ENCODE results near the gene UEVLD.

The UEVLD gene

DNA sequence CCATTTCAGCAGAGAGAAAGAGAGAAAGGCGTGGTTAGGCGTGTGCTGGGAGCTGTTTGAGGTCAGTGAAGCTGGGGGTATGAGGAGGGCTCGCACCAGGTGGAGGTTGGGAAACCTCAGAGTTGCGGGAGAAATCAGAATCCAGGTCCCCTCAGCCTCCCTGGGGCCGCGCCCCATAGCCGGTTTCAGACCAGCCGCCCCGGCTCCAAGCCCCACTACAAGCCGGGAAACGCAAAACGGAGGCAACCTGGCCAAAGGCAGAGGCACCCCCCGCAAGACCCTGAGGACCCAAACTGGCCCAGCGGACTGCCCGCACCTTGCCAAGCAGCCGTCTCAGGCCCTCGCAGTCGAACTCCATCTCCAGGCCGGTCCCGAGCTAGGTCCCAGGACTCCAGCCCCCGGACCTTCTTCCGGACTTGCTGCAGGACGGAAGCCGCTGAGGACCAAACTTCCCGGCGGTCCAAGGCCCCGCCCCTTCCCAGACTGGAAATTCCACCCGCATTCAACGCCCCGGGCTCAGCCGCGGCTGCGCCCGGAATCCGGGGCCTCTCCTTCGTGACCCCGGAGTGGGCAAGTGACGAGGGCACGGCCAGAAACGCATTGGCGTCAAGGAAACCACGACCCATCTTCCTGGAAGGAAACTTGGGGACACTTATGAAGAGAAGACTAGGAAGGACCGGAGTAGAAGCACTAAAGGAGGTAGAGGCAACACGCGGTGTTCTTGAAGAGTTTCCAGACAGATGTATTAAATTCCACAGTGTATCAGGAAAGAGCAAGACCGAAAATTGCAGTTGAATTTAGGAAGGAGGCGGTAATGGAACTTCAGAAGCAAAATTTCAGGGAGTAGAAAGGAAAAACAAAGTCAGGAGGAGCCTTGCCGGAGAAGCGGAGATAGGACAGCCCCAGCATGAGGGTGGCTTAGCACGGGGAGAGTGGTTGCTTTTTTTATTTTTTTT is at the start of gene UEVLD:
TSS of gene UEVLD (minus strand) at position 438 of the 956 bp plus-strand sequence. CDS start at position 358, 80 bp downstream.
- Histone ChIP-seq H3K79me2 (ENCODE audit: insufficient read depth, low read length) (no peaks in the 10 kb centered on the region), H3K27ac (ENCODE audit: low read depth, low read length, poor library complexity, severe bottlenecking) (no peak within 1 kb of the TSS), H3K9me2 (ENCODE audit: low read depth, low read length) (no peaks in the 10 kb centered on the region)

DNA sequence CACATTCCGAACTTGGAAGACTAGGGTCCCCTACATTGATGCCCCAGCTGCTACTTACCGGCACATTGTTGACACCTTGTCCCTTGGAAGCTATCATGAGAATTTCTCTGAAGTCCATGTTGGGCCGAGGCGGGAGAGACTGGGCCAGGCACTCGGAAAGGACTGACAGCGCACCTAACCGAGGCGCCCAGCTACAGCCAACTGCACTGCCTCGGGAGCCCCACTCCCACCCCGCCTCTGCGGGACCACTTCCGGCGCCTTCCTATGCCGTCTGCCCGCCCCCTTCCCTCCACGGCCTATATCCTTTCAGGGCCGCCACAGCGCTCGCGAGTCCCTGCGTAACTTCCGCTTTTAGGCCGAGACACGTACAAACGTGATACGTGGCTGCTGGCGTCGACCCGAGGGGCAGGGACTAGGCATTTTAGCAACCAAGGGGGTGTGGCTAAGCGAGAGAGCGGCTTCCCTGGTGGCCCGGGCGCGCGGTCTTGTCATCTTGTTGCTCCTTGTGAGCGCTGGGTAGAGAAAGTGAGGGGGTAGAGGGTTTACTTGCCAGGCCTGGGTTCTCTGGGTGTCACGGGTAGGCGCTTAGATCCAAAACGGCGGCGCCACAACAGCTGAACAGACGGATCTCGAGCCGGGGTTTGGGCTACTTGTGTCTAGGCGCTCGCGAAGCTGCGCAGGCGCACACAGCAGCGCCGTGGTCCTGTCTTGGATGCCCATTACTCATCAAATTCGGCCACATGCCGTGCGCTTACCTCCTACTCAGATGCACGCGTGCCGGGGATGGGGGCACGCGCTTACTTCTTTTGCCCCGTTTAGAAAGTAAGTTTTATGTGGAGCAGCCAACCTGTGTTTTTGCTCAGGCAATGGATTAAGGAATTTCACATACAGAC is 45.9 kb upstream of the UEVLD start, which contains the start of gene SPTY2D1:
TSS of gene SPTY2D1 (minus strand) at position 203 of the 893 bp plus-strand sequence. CDS start at position 118, 85 bp downstream.
- H3K9ac ChIP-seq (ENCODE audit: low read length): peak within 1 kb of the TSS; percentile 72
- H3K79me2 ChIP-seq (ENCODE audit: insufficient read depth, low read length): peaks cover 28% of the 10 kb centered on the region
- no peak for TF ChIP-seq EZH2 (IDR thresholded peaks at IDR 0.05; ENCODE audit: borderline replicate concordance, low read length)
- TF ChIP-seq, protein P1, sequence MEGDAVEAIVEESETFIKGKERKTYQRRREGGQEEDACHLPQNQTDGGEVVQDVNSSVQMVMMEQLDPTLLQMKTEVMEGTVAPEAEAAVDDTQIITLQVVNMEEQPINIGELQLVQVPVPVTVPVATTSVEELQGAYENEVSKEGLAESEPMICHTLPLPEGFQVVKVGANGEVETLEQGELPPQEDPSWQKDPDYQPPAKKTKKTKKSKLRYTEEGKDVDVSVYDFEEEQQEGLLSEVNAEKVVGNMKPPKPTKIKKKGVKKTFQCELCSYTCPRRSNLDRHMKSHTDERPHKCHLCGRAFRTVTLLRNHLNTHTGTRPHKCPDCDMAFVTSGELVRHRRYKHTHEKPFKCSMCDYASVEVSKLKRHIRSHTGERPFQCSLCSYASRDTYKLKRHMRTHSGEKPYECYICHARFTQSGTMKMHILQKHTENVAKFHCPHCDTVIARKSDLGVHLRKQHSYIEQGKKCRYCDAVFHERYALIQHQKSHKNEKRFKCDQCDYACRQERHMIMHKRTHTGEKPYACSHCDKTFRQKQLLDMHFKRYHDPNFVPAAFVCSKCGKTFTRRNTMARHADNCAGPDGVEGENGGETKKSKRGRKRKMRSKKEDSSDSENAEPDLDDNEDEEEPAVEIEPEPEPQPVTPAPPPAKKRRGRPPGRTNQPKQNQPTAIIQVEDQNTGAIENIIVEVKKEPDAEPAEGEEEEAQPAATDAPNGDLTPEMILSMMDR (IDR thresholded peaks at IDR 0.05; ENCODE audit: low read length): no peak
- H3K27me3 ChIP-seq (ENCODE audit: insufficient read depth, low read length): no peaks in the 10 kb centered on the region
- no peaks in the 10 kb centered on the region for H3K9me3 ChIP-seq (ENCODE audit: low read length)
- H4K20me1 ChIP-seq (ENCODE audit: insufficient read depth, low read length): no peaks in the 10 kb centered on the region
- no peaks in the 10 kb centered on the region for H3F3A ChIP-seq (ENCODE audit: insufficient read depth, low read length)
- peak within 1 kb of the TSS; percentile 100 for H3K4me2 ChIP-seq (ENCODE audit: low read length)
- H3K9me2 ChIP-seq (ENCODE audit: low read depth, low read length): no peaks in the 10 kb centered on the region
- H3K27ac ChIP-seq (ENCODE audit: low read depth, low read length, poor library complexity, severe bottlenecking): peak within 1 kb of the TSS; percentile 58
- H3K36me3 ChIP-seq (ENCODE audit: insufficient read depth, low read length): no peaks in the 10 kb centered on the region
- H2AFZ ChIP-seq (ENCODE audit: low read length): peak within 1 kb of the TSS; percentile 31
- H3K4me3 ChIP-seq (ENCODE audit: low read depth, low read length, poor library complexity, severe bottlenecking): peak within 1 kb of the TSS; percentile 76
- peaks cover 19% of the 10 kb centered on the region for H3K4me1 ChIP-seq (ENCODE audit: insufficient read depth, low read length, severe bottlenecking)

More for the DNA sequence above, at the start of gene UEVLD:
- peak within 1 kb of the TSS; percentile 86 for H2AFZ ChIP-seq (ENCODE audit: low read length)
- no peaks in the 10 kb centered on the region for H3K9me3 ChIP-seq (ENCODE audit: low read length)
- H3K27me3 ChIP-seq (ENCODE audit: insufficient read depth, low read length): no peaks in the 10 kb centered on the region
- H3K36me3 ChIP-seq (ENCODE audit: insufficient read depth, low read length): no peaks in the 10 kb centered on the region
- H3K4me2 ChIP-seq (ENCODE audit: low read length): peak within 1 kb of the TSS; percentile 99
- peak within 1 kb of the TSS; percentile 77 for H3K4me3 ChIP-seq (ENCODE audit: low read depth, low read length, poor library complexity, severe bottlenecking)
- H3K4me1 ChIP-seq (ENCODE audit: insufficient read depth, low read length, severe bottlenecking): peaks cover 17% of the 10 kb centered on the region
- H3F3A ChIP-seq (ENCODE audit: insufficient read depth, low read length): no peaks in the 10 kb centered on the region
- peak within 1 kb of the TSS; percentile 69 for H3K9ac ChIP-seq (ENCODE audit: low read length)
- TF ChIP-seq, protein P1 (IDR thresholded peaks at IDR 0.05; ENCODE audit: low read length): no peak
- TF ChIP-seq EZH2 (IDR thresholded peaks at IDR 0.05; ENCODE audit: borderline replicate concordance, low read length): no peak
- no peaks in the 10 kb centered on the region for H4K20me1 ChIP-seq (ENCODE audit: insufficient read depth, low read length)
